ENCODE data around the gene ALB.

Gene ALB

DNA sequence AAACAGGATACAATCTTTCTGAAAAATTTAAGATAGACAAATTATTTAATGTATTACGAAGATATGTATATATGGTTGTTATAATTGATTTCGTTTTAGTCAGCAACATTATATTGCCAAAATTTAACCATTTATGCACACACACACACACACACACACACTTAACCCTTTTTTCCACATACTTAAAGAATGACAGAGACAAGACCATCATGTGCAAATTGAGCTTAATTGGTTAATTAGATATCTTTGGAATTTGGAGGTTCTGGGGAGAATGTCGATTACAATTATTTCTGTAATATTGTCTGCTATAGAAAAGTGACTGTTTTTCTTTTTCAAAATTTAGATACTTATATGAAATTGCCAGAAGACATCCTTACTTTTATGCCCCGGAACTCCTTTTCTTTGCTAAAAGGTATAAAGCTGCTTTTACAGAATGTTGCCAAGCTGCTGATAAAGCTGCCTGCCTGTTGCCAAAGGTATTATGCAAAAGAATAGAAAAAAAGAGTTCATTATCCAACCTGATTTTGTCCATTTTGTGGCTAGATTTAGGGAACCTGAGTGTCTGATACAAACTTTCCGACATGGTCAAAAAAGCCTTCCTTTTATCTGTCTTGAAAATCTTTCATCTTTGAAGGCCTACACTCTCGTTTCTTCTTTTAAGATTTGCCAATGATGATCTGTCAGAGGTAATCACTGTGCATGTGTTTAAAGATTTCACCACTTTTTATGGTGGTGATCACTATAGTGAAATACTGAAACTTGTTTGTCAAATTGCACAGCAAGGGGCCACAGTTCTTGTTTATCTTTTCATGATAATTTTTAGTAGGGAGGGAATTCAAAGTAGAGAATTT is 5.2 kb downstream of the ALB start:
- DNase-seq: no peak

DNA sequence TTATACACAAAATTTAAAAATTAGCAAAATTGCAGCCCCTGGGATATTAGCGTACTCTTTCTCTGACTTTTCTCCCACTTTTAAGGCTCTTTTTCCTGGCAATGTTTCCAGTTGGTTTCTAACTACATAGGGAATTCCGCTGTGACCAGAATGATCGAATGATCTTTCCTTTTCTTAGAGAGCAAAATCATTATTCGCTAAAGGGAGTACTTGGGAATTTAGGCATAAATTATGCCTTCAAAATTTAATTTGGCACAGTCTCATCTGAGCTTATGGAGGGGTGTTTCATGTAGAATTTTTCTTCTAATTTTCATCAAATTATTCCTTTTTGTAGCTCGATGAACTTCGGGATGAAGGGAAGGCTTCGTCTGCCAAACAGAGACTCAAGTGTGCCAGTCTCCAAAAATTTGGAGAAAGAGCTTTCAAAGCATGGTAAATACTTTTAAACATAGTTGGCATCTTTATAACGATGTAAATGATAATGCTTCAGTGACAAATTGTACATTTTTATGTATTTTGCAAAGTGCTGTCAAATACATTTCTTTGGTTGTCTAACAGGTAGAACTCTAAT is 6.0 kb downstream of the ALB start:
- no peak for DNase-seq

DNA sequence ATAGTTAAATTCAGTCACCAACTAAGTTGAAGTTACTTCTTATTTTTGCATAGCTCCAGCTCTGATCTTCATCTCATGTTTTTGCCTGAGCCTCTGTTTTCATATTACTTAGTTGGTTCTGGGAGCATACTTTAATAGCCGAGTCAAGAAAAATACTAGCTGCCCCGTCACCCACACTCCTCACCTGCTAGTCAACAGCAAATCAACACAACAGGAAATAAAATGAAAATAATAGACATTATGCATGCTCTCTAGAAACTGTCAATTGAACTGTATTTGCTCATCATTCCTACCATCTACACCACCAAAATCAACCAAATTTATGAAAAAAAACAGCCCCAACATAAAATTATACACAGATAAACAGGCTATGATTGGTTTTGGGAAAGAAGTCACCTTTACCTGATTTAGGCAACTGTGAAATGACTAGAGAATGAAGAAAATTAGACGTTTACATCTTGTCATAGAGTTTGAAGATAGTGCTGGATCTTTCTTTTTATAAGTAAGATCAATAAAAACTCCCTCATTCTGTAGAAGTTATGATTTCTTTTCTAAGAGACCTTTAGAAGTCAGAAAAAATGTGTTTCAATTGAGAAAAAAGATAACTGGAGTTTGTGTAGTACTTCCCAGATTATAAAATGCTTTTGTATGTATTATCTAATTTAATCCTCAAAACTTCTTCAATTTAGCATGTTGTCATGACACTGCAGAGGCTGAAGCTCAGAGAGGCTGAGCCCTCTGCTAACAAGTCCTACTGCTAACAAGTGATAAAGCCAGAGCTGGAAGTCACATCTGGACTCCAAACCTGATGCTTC is 7.0 kb downstream of the ALB start:
- no peak for DNase-seq

DNA sequence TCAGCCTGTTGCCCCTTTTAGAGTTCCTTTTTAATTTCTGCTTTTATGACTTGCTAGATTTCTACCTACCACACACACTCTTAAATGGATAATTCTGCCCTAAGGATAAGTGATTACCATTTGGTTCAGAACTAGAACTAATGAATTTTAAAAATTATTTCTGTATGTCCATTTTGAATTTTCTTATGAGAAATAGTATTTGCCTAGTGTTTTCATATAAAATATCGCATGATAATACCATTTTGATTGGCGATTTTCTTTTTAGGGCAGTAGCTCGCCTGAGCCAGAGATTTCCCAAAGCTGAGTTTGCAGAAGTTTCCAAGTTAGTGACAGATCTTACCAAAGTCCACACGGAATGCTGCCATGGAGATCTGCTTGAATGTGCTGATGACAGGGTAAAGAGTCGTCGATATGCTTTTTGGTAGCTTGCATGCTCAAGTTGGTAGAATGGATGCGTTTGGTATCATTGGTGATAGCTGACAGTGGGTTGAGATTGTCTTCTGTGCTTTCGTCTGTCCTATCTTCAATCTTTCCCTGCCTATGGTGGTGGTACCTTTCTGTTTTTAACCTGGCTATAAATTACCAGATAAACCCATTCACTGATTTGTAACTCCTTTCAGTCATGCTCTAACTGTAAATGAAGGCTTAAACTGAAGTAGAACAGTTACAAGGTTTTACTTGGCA is 7.8 kb downstream of the ALB start:
- no peak for DNase-seq

DNA sequence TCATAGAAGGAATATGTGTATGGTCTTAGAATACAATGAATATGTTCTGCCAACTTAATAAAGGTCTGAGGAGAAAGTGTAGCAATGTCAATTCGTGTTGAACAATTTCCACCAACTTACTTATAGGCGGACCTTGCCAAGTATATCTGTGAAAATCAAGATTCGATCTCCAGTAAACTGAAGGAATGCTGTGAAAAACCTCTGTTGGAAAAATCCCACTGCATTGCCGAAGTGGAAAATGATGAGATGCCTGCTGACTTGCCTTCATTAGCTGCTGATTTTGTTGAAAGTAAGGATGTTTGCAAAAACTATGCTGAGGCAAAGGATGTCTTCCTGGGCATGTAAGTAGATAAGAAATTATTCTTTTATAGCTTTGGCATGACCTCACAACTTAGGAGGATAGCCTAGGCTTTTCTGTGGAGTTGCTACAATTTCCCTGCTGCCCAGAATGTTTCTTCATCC is 9.2 kb downstream of the ALB start:
- DNase-seq: no peak

DNA sequence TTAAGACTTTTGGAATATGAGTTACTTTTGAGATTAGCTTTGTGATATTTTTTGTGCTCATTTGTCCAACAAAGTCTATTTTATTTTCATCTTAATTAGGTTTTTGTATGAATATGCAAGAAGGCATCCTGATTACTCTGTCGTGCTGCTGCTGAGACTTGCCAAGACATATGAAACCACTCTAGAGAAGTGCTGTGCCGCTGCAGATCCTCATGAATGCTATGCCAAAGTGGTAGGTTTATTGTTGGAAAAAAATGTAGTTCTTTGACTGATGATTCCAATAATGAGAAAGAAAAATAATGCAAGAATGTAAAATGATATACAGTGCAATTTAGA is 10.8 kb downstream of the ALB start:
- DNase-seq: no peak

DNA sequence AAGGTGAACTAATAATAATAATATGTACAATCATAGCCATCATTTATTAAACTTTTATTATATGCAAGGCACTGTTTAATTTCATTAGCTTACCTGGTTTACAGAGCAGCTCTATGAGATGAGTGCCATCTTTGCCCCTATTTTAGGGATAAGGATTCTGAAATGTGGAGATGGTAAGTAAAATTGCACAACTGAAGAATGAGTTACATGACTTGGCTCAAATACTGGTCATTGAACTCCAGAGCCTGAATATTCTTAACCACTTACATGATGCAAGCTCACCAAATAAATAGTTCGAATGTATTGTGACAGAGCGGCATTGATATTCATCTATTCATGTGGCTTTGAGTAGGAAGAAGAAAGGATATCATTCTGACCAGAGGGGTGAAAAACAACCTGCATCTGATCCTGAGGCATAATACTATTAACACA is 11.7 kb downstream of the ALB start:
- DNase-seq: no peak

DNA sequence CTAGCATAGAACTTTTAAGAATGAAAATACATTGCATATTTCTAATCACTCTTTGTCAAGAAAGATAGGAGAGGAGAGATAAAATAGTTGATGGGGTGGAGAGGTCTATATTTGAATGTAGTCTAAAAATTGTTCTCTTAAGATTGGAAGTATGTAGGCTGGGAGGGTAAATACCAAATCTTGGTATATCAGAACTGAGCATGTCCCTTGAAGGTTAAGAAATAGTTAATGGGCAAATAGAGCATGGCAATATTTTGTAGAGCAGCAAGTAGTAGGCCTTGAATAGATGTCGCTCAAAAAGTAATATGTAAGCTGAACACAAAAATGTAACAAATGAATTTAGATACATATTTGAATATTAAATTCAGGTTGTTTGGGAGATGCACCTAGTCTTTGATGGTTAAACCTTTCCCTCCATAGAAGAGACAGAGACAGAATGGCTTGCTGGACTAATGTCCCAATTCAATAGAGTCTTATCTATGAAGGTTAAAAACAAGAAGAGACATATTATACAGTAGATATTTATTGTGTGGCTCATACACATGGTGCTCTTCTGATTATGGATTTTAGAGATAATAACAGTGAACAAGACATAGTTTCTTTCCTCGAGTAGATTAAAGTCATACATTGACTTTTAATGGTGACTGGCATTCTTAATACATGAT is 12.5 kb downstream of the ALB start:
- DNase-seq: no peak

DNA sequence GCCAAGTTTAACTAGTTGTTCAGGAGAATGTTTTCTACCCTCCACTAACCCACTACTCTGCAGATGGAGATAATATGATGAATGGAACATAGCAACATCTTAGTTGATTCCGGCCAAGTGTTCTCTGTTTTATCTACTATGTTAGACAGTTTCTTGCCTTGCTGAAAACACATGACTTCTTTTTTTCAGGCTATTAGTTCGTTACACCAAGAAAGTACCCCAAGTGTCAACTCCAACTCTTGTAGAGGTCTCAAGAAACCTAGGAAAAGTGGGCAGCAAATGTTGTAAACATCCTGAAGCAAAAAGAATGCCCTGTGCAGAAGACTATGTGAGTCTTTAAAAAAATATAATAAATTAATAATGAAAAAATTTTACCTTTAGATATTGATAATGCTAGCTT is 13.3 kb downstream of the ALB start:
- DNase-seq: no peak

DNA sequence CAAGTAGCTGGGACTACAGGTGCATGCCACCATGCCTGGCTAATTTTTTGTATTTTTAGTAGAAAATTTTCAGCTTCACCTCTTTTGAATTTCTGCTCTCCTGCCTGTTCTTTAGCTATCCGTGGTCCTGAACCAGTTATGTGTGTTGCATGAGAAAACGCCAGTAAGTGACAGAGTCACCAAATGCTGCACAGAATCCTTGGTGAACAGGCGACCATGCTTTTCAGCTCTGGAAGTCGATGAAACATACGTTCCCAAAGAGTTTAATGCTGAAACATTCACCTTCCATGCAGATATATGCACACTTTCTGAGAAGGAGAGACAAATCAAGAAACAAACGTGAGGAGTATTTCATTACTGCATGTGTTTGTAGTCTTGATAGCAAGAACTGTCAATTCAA is 13.9 kb downstream of the ALB start:
- no peak for DNase-seq

DNA sequence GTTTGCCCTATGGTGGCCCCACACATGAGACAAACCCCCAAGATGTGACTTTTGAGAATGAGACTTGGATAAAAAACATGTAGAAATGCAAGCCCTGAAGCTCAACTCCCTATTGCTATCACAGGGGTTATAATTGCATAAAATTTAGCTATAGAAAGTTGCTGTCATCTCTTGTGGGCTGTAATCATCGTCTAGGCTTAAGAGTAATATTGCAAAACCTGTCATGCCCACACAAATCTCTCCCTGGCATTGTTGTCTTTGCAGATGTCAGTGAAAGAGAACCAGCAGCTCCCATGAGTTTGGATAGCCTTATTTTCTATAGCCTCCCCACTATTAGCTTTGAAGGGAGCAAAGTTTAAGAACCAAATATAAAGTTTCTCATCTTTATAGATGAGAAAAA is 14.6 kb downstream of the ALB start:
- DNase-seq: no peak

DNA sequence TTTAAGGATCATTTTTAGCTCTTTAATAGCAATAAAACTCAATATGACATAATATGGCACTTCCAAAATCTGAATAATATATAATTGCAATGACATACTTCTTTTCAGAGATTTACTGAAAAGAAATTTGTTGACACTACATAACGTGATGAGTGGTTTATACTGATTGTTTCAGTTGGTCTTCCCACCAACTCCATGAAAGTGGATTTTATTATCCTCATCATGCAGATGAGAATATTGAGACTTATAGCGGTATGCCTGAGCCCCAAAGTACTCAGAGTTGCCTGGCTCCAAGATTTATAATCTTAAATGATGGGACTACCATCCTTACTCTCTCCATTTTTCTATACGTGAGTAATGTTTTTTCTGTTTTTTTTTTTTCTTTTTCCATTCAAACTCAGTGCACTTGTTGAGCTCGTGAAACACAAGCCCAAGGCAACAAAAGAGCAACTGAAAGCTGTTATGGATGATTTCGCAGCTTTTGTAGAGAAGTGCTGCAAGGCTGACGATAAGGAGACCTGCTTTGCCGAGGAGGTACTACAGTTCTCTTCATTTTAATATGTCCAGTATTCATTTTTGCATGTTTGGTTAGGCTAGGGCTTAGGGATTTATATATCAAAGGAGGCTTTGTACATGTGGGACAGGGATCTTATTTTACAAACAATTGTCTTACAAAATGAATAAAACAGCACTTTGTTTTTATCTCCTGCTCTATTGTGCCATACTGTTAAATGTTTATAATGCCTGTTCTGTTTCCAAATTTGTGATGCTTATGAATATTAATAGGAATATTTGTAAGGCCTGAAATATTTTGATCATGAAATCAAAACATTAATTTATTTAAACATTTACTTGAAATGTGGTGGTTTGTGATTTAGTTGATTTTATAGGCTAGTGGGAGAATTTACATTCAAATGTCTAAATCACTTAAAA is 15.3 kb downstream of the ALB start:
- DNase-seq: no peak

DNA sequence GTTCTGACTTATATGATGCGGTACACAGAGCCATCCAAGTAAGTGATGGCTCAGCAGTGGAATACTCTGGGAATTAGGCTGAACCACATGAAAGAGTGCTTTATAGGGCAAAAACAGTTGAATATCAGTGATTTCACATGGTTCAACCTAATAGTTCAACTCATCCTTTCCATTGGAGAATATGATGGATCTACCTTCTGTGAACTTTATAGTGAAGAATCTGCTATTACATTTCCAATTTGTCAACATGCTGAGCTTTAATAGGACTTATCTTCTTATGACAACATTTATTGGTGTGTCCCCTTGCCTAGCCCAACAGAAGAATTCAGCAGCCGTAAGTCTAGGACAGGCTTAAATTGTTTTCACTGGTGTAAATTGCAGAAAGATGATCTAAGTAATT is 16.5 kb downstream of the ALB start:
- no peak for DNase-seq

DNA sequence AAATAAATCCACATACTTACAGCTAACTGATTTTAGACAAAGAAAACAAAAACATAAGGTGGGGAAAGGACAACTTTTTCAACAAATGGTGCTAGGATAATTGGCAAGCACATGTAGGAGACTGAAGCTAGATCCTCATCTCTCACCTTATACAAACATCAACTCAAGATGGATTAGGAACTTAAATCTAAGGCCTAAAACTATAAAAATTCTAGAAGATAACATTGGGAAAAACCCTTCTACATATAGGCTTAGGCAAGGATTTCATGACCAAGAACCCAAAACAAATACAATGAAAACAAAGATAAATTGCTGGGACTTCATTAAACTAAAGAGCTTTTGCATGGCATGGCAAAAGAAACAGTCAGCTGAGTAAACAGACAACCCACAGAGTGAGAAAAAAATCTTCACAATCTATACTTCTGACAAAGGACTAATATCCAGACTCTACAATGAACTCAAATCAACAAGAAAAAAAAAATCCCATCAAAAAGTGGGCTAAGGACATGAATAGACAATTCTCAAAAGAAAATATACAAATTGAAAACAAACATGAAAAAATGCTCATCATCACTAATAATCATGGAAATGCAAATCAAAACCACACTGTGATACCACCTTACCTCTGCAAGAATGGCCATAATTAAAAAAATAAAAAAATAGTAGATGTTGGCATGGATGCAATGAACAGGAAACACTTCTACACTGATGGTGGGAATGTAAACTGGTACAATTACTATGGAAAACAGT is 17.8 kb downstream of the ALB start:
- no peak for DNase-seq

DNA sequence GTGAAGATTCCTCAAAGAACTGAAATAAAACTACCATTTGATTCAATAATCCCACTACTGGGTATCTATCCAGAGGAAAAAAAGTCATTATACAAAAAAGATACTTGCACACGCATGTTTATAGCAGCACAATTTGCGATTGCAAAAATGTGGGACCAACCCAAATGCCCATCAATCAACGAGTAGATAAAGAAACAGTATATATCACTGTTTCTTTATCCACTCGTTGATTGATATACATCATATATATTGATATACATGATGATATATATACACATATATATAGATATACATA is 18.3 kb downstream of the ALB start:
- DNase-seq: no peak

DNA sequence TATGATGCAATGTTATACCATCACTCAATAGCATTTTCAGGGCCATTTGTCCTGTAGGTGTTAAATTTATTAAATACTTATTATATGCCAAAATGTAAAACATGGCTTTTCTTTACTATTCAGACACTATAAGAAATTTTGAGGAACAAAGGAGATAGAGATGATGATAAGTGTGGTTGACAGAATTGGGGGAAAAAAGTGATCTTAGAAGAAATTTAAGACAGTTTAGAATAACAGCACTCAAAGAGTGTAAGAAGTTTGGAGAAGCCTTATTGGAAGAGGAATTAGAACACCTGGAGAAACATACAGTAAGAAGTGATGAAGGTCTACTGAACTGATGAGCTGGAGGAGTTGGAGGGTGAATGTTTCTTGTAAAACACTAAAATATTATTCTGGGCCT is 19.1 kb downstream of the ALB start:
- no peak for DNase-seq

DNA sequence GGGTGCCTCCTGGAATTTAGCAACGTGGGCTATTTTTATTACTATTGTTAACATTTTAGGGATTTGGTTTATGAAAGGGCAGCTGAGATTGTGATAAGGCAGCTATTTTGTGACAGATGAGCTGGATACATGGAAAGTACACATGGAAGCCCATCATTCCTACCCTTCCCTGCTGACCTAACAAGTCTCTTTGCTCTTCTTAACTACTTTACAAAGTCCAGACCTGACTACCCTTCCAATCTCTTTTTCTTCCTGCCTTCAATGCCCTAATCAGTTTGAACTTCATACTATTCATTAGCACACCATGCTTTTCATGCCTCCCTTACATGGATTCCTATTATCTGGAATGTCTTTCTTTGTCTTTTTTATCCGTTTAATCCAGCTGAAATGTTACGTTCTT is 22.6 kb downstream of the ALB start:
- DNase-seq: no peak

DNA sequence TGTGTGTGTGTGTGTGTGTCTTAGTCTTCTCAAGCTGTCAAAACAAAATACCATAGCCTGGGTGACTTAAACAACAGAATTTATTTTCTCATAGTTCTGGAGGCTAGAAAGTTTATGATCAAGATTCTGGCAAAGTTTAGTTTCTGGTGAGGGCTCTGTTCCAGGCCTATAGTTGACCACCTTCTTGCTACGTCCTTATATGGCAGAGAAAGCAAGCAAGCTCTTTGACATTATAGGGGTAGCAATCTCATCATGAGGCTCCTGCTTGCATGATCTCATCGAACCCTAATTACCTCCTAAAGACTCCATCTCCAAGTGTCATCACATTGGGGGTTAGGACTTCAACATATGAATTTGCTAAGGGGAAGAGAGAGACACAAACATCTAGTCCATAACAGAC is 25.0 kb downstream of the ALB start:
- no peak for DNase-seq

DNA sequence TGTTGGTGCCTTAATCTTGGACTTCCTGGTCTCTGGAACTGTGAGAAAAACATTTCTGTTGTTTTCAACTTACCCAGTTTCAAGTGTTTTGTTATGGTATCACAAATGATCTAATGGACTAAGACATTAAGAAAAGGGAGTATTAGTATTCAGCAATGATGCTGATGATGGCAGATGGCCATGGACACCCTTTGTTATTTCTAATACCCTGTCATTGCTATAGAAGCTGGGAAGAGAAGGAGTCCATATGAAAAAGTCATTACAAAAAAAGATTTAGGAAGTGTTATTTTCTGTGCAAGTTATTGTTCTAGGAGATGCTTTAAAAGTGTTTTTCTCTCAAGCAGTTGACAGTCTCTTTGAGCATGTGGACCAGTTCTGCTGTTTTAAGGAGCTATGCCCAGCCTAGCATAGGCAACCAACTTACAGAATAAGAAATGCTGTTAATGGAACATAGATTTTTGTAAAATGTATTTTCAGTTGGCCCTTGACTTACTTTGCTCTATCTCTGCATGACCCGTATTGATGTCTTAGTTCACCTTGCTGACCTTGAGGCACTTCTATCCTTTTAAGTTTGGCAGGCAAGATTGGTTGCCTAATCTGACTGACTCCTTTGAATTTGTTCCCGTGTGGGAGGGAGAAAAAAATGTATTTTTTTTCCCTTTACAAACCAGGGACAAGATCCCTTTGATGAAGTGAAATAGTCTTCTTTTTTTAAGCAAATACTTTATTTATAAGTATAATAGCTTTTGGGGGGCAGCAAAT is 25.9 kb downstream of the ALB start:
- no peak for DNase-seq

DNA sequence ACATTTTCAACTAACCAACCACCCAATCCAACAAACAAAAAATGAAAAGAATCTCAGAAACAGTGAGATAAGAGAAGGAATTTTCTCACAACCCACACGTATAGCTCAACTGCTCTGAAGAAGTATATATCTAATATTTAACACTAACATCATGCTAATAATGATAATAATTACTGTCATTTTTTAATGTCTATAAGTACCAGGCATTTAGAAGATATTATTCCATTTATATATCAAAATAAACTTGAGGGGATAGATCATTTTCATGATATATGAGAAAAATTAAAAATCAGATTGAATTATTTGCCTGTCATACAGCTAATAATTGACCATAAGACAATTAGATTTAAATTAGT is 27.7 kb downstream of the ALB start:
- DNase-seq: no peak
